ENCODE data around the gene ZNF316. TPM values are rescaled to one million over a fixed set of nuclear protein-coding genes. Genes with fewer than 3 reads are reported as not detected.

The ZNF316 gene
- total RNA-seq, 2 donors from 2014 or later: 29.1 to 69.5 TPM

- H3K27me3 ChIP-seq: no peaks in the 10 kb centered on the region
- peaks cover 17% of the 10 kb centered on the region for H3K4me1 ChIP-seq
- WGBS, 2 donors: 80 to 100% methylated on average over 5 to 15 of the region's 15 CpGs
- DNase-seq (no peak), ATAC-seq (no peak)
- H3K4me3 ChIP-seq: no peak overlapping the region
- TF ChIP-seq POLR2A (IDR thresholded peaks at IDR 0.05) (no peak), CTCF (IDR thresholded peaks at IDR 0.05) (no peak)
- no peak overlapping the region for H3K27ac ChIP-seq
- H3K36me3 ChIP-seq (replicated peaks in 1 of 2; ENCODE audit: insufficient read depth in 1 of 2, low read depth in 2 of 2): peaks cover 0 to 6% of the 10 kb centered on the region in 2 donors
- intact Hi-C loops (cut with DNase I): no loop called here
- H3K9me3 ChIP-seq: no peaks in the 10 kb centered on the region
These were observed 4.4 kb downstream of the ZNF316 start for GRCh38 chr7:6641305-6642035.

- H3K36me3 ChIP-seq (replicated peaks in 1 of 2; ENCODE audit: insufficient read depth in 1 of 2, low read depth in 2 of 2): peaks cover 0 to 6% of the 10 kb centered on the region in 2 donors
- 90 to 92% methylated on average over 20 to 24 of the region's 24 CpGs for WGBS, 2 donors
- intact Hi-C loops (cut with DNase I): no loop called here
- no peak overlapping the region for H3K27ac ChIP-seq
- TF ChIP-seq POLR2A (IDR thresholded peaks at IDR 0.05) (no peak), CTCF (IDR thresholded peaks at IDR 0.05) (no peak)
- no peak for ATAC-seq
- no peaks in the 10 kb centered on the region for H3K27me3 ChIP-seq
- H3K9me3 ChIP-seq: no peaks in the 10 kb centered on the region
- peaks cover 13% of the 10 kb centered on the region for H3K4me1 ChIP-seq
- no peak overlapping the region for H3K4me3 ChIP-seq
- DNase-seq: no peak
These were observed 5.2 kb downstream of the ZNF316 start for GRCh38 chr7:6642239-6642839.

GRCh38 chr7:6642861-6643640 is 5.9 kb downstream of the ZNF316 start:
- no peak overlapping the region for H3K27ac ChIP-seq
- TF ChIP-seq CTCF (IDR thresholded peaks at IDR 0.05): no peak
- TF ChIP-seq POLR2A (IDR thresholded peaks at IDR 0.05): no peak
- no peaks in the 10 kb centered on the region for H3K27me3 ChIP-seq
- DNase-seq (no peak), ATAC-seq (no peak)
- WGBS, 2 donors: 86 to 100% methylated on average over 3 to 20 of the region's 22 CpGs
- H3K4me3 ChIP-seq: no peak overlapping the region
- intact Hi-C loops (cut with DNase I): no loop called here
- peaks cover 0 to 6% of the 10 kb centered on the region in 2 donors for H3K36me3 ChIP-seq (replicated peaks in 1 of 2; ENCODE audit: insufficient read depth in 1 of 2, low read depth in 2 of 2)
- no peaks in the 10 kb centered on the region for H3K9me3 ChIP-seq
- peaks cover 10% of the 10 kb centered on the region for H3K4me1 ChIP-seq

- Histone ChIP-seq H3K36me3 (replicated peaks in 1 of 2; ENCODE audit: insufficient read depth in 1 of 2, low read depth in 2 of 2) (peaks cover 0 to 6% of the 10 kb centered on the region in 2 donors), H3K27me3 (no peaks in the 10 kb centered on the region), H3K4me3 (no peak overlapping the region), H3K27ac (no peak overlapping the region), H3K4me1 (no peaks in the 10 kb centered on the region), H3K9me3 (no peaks in the 10 kb centered on the region)
- no peak for TF ChIP-seq CTCF (IDR thresholded peaks at IDR 0.05)
- TF ChIP-seq POLR2A (IDR thresholded peaks at IDR 0.05): no peak
- 89 to 96% methylated on average over 14 to 20 of the region's 21 CpGs for WGBS, 2 donors
- intact Hi-C loops (cut with DNase I): no loop called here
- ATAC-seq: no peak
- DNase-seq: no peak
These were observed 7.0 kb downstream of the ZNF316 start for GRCh38 chr7:6643915-6644625.

All from body of pancreas (tissue), 4 donors.